Measurements from ENCODE around the gene IFFO2.

Gene IFFO2

DNA sequence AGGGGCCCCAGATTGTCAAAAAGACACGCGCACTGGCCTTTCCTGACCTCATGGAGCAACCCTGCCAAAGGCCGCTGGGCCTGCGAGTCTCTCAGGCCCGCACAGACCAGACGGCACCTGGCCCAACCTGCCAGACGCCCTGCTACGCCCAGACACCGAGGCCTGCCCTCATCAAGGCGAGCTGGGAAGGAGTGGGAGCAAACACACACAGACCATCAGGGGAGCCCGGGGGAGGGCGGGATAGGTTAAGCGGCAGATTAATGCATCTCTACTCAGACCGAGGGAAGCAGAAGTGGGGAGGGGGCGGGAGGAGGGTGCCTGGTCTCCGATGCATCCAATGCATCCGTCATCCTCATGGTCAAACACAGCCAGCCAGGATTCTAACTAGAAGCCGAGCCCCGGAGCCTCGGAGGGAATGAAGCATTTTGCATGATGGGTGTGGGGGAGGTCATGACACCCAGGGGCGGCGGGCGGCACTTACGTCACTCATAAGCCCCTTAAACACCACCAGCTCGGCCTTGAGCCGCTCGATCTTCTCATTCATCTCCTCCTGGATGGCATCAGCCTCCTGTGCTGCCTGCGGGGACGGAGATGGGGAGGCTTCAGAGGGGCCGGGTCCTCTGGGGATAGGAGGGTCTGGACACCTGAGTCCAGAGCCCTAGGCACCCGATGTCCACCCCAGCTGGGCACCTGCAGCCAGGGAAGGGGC, 37.1 kb downstream of the IFFO2 start:
- DNase-seq (ENCODE audit: low read depth in 2 of 2), result no peak

- no peak for DNase-seq (ENCODE audit: low read depth in 2 of 2)
Observed at GRCh38 chr1:18918417-18918816, 38.1 kb downstream of the IFFO2 start.

GRCh38 chr1:18917071-18917799, 39.2 kb downstream of the IFFO2 start:
- DNase-seq (ENCODE audit: low read depth in 2 of 2), result no peak

DNA sequence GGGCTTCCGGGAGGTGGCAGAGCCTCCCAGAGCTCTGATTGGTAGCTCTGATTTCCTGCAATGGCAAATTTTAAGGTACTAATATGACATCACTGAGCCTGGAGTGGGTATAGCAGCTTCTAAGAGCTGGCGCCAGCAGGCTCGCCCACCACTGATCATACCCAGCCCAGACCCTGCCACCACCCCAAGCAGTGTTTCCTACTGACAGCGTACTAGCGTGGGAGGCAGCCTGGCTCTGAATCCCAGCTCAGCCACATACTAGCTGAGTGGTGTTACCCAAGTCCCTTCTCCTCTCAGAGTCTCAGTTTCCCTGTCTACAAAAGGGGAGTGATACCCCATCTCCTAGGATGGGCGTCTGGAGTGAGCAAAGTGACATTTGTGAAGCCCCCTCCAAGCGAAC, 41.1 kb downstream of the IFFO2 start:
- no peak for DNase-seq (ENCODE audit: low read depth in 2 of 2)

DNA sequence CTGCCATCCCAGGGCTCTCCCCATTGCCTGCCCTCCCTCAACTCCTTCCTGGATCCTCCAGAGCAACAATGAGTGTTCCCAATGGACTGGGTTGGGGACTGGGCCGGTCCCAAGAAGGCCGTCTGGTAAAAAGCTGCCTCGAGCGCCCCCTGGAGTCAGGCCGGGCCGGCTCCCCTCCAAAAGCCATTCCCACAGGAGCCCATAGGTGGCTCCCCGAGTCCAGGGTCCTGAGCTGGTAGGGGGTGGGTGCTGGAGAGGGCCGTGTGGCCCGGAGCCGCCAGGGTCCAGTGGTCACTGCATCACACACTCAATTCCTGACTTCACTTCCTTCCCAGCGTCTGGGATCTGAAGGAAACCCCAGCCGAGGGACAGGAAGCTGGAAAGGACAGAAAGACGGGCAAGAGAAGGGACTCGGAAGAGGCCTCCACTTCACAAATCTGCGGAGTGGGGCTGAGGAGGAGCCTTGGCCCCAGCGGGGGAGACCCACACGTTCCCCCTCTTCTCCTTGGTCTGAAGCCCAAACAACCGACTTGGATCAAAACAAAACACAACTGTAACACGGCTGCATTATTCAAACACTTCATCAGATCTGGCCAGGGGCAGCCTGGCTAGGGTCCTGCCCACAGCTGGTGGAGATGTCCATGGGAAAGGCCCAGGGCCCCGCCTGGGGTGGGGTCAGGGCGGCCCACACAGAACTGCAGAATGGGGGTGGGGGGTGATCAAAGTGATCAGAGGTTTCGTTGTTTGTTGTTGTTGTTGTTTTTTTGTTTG, 43.2 kb downstream of the IFFO2 start:
- peak; percentile 43 to 57 for DNase-seq (ENCODE audit: low read depth in 2 of 2)

GRCh38 chr1:18912550-18912949, 43.9 kb downstream of the IFFO2 start:
- DNase-seq (ENCODE audit: low read depth in 2 of 2), result no peak

DNA sequence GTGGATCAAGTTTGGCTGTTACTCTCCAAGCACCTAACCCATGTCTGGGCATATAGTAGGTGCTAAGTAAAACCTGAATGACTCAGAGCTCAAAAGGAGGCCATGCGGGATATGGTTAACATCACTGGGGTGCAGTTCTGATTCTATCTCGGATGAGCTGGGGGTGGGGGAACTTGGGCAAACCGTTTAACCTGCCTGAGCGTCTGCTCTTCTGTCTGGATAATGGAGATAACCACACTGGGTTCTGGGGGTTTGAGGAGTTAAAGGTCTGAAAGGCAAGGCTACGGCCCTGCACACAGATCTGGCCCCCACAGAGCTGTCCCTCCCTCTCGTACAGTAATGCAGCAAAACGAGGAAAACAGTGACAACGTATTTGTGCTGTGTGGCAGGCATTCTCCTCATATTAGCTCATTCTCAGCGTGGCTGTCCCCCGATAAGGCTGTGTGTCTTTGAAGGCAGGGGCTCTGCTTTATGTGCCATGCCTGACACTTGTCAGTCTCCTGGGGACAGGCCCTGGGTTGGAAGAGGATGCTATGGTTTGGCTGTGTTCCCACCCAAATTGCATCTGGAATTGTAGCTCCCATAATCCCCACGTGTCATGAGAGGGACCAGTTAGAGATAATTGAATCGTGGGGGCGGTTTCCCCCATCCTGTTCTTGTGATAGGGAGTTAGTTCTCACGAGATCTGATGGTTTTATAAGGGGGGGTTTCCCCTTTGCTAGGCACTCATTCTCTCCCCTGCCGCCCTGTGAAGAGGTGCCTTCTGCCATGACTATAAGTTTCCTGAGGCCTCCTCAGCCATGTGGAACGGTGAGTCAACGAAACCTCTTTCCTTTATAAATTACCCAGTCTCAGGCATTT, 47.3 kb downstream of the IFFO2 start:
- no peak for DNase-seq (ENCODE audit: low read depth in 2 of 2)

DNA sequence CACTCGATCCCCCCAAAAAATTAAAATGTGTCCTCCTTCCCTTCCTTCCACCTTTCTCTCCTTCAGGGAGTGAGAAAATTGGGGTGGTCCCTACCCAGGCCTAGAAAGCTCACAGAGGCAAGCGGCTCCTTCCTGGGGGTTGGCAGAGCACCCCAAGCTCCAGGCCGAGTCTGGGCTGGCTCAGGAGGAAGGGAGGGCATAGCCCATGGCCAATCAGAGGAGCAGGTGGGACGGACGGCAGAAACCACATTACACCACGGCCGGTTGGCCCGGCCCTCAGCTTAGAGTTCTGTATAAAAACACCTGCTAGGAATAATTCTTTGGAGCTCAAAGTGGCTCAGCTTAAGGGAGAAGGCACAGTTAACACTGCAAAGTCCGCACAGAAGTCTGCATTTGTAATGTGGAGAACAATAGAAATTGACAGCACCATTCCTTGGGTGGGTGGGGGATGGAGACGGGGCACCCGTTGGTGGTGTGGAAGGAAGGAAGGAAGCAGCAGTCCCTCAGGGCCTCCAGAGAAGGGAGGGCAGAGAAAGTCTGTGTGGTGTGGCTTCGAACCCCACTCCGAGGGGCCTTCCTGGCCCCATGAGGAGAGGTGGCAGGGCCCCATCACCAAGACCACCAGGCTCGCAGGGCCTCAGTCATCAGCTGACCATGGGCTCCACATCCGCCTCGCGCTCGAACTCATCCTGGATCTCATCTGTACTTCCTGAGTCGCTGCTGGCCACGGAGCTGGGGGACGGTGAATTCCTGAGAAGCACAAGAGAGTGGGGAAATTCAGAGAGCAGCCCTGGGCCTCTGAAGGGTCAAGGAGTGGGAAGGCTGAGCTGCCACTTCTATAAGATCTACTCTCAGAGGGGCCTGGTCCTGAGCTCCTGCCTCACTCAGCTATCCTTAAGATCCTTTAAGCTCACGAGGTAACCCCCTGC, 48.3 kb downstream of the IFFO2 start:
- DNase-seq (ENCODE audit: low read depth in 2 of 2), result no peak

- DNase-seq (ENCODE audit: low read depth in 2 of 2), result peak; percentile 30 to 47
Observed at GRCh38 chr1:18907021-18907916, 49.2 kb downstream of the IFFO2 start.

DNA sequence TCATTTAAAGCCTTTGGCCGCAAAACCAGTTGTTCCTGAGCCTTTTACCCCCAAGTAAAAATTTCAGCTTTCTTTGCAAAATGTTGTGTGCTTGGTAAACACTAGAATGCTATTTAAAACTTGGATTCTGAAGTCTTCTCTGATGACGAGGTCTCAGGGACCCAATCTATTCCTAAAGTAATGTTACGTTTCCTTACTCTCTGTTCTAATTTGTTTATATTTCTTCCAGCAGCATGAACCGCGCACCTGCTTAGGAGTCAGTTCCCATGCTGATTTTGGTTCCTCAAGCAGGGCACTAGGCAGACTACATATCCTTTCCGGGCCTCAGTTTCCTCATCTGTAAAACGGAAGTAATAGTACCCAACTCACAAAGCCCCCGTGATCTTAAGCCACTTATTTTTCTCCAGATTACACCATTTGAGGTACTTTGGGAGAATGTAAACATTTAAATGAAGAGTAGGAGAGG, 53.2 kb downstream of the IFFO2 start:
- DNase-seq (ENCODE audit: low read depth in 2 of 2), result no peak

DNA sequence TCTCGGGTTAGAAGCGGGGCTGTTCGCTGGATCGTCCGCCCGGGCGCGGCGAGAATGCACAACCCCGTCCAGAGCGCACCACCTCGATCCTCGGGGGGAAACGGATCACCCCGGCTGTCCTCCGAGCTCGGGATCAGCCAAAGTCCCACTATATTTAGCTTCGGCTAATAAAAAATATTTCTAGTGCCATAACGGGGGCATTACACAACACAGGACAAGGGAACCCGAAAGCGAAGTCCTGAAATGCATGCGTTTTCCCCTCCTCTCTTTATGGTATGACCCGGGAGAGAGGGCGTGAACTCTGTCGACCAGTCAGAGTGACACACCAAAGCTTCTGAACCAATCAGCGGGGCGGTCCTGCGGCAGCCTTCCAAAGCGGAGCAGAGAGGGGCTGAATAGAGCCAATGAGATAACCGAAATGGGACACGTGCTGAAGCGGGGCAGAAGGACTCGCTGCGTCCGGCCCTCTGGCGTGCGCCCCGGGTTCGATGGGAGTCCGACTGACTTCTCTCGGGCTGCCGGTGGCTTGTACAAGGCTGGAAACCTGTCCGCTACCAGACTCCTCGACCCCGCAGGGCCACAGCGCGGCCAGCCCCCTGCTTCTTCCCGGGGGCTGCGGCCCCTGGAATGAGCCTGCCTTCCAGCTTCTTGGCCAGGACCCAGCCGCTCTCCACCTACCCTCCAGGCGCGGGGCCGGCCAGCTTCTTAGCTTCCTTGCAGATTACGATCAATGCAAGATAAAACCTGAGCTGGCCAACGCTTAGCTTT, 53.8 kb downstream of the IFFO2 start, which contains the start of gene ALDH4A1:
Gene ALDH4A1 (minus strand): TSS at position 33 of the 768 bp plus-strand sequence. CDS start 32 bp downstream, at position 1.
- DNase-seq (ENCODE audit: low read depth in 2 of 2), result peak; percentile 89 to 93

GRCh38 chr1:18901952-18902522, 54.4 kb downstream of the IFFO2 start:
- no peak for DNase-seq (ENCODE audit: low read depth in 2 of 2)

GRCh38 chr1:18901147-18901951, 55.1 kb downstream of the IFFO2 start:
- DNase-seq (ENCODE audit: low read depth in 2 of 2), result no peak

- DNase-seq (ENCODE audit: low read depth in 2 of 2), result no peak
Observed at GRCh38 chr1:18900303-18900841, 56.1 kb downstream of the IFFO2 start.

GRCh38 chr1:18899363-18900049, 57.0 kb downstream of the IFFO2 start:
- DNase-seq (ENCODE audit: low read depth in 2 of 2), result no peak

GRCh38 chr1:18898567-18898966, 57.9 kb downstream of the IFFO2 start:
- DNase-seq (ENCODE audit: low read depth in 2 of 2), result no peak
